ENCODE data around the gene CTNNBIP1. TPM values are rescaled to one million over a fixed set of nuclear protein-coding genes. Genes with fewer than 3 reads are reported as not detected.
A peak's percentile ranks its signal among the peaks of the same experiment; 100 is the strongest.

CTNNBIP1 gene
- total RNA-seq, 1 donor from 2014 or later = 48.7 TPM

DNA sequence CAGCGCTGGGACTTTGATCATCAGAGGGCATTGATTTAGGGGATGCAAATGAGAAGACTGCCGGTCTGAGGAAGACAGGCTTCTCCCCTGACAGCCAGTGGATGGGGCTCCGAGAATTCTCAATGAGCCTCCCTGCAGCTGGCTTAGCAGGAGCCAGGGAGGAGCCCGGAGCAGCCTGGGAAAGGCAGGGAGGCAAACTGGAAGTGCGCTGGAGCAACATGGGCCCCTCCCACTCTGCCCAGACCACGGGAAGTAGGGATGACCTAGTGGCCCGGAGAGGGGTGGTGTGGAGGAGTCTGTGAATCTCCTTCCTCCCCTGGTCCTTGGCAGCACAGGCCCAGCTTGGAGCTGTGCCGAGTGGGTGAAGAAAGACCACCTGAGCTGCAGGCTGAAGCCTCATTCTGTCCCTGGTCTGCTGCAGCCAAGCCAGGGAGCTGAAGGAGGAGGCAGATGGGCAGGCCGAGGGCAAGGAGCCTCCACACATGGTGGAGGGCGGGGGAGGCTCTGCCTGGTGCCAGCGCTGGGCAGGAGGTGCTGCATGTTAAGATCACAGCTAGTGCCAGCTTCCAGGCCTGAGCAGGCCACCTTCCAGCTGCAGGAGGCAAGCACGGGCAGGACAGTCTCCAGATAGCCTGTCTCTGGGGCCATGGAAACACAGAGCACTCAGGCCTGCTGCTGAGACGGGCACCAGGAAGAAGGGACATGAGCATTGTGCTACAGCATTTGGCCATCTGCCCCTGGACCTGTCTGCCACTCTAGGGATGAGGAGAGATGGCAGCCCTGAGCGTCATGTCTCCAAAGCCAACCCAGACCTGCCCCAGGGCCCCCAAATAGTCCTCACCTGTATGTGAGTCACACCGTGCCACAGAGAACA is 74.1 kb downstream of the CTNNBIP1 start:
- no peak for DNase-seq (ENCODE audit: low read depth, low spot score)

DNA sequence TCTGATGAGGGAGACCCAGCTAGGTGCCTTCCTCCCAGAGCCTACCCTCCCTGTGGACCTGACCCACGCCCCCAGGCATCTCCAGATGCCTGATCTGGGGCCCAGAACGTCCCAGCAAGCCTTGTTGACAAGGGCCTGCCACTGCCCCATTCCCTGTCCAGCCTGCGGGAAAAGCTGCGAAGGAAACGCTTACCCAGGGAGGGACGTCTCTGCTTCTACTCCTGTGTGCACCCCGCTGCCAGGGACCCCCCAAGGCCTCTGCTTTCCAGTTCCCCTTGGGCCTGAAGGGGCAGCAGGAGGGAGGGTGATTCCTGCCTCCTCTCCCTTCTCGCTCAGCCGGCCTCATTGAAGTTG is 74.7 kb downstream of the CTNNBIP1 start:
- DNase-seq (ENCODE audit: low read depth, low spot score) = no peak

DNA sequence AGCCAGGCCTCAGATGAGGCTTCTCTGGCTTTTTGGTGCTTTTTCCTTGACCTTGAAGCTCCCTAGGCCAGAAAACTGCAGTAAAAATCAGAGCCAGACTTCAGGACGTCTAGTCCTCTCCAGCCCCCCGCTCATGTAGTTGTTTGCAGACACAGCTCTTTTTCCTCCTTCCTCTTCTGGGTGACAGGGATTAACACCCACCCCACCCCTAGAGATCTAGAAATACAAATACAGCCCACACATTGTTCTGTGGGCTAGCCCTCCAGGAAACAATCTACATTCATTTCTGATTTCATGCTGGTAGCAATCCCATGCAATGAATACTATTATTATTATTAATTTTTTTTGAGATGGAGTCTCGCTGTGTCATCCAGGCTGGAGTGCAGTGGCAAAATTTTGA is 76.4 kb downstream of the CTNNBIP1 start:
- no peak for DNase-seq (ENCODE audit: low read depth, low spot score)

DNA sequence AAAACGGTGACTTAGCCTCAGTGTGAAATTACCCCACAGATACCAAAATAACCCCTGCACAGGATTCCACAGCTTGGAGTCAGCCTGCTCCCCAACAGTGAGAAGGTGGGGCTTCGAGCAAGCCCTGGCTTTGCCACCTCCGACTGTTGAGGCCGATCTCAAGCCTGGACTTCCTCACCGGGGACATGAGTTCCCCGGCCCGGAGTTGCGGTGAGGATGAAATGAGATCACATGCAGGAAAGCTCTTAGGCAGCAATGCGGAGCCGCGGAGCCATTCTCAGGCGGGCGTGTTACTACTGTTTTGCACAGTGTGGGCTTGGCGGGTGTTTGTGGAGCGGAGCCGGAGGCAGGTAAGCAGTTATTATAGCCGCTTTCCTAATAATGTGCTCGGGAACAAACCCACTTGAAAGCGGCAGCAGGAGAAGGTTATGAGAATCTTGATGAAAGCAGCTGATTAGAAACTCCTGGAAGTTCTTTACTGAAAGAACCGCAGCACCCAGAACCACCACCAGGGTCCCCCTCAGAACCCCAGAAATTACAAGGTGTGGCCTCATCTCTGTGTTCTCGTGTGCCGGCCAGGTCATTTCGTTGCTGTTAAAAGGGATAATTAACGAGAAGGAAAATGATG is 82.4 kb downstream of the CTNNBIP1 start:
- no peak for DNase-seq (ENCODE audit: low read depth, low spot score)

DNA sequence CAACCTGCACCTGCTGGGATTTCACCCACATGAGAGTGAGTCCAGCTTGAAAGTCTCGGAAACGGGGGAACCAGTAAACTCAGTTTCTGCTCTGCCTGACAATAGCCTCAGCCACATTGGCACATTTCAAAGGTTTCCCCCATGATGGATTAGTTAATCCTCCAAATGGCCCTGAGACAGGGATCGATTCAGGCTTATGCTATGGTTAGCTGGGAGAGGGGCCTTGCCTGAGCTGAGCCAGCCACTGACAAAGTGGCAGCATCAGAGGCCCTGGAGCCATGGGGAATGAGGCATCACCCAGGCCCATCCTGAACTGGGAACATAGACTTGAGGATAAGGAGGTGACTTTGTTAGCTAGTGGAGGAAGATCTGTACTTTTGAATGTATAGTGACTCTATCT is 83.5 kb downstream of the CTNNBIP1 start:
- DNase-seq (ENCODE audit: low read depth, low spot score) = no peak

DNA sequence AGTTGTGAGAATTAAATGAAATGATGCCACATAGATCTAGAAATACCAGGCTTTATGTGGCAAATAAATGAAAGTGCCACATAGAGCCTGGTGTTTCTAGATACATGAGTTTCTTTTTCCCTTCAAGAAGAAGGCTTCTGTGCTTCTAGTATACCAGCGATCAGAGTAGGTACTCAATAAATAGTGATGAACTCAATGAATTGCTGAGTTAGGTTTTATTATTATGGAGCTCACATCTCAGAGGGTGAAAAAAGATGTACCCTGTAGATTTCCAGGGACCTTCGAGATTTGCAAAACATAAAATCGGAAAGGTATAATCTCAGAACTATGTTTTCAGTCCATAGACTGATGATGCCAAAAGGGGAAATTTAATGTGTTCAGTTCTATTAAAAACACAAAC is 84.0 kb downstream of the CTNNBIP1 start:
- DNase-seq (ENCODE audit: low read depth, low spot score) = no peak

DNA sequence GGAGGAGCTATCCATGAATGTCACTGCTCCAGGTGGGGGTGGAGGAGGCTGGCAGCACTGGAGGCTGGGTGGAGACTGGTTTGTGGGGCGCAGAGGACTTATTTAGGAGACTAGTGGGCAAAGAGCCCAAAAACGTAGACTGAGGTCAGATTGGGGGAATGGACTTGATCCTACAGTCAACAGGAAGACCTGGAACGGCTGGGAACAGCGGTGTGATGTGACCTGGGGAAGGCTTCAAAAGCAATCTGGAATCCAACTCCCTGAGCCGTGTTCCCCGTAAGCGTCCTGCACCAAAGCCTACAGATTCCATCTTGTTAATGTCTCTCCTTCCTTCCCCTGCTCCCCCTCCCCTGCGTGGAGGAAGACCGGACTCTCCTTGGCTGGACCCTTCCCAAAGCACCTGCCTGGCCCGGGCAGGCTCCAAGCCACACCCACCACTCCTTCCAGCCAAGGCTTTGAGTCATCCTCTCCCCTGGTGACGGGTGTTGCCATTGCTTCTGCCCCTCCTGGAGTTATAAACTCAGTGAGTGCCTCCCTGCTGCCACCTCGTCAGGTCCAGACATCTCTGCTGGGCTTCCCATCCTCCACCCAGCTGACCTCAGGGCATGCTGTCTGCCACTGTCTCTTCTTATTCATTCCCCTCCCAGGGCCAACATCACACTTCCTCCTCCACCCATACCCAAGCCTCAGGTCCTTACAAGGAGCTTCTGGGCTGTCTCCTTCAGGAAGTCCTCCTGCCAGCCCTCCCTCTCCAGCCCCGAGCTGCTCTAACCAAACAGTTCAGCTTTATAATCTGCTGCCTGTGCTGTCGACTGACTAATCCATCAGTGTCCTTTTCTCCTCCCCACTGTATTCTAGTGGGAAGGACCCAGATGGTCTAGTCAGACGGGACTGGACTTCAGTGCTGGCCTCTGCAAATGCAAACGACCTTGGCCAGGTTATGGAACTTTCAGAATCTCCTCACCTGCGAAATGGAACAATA is 84.7 kb downstream of the CTNNBIP1 start:
- no peak for DNase-seq (ENCODE audit: low read depth, low spot score)

DNA sequence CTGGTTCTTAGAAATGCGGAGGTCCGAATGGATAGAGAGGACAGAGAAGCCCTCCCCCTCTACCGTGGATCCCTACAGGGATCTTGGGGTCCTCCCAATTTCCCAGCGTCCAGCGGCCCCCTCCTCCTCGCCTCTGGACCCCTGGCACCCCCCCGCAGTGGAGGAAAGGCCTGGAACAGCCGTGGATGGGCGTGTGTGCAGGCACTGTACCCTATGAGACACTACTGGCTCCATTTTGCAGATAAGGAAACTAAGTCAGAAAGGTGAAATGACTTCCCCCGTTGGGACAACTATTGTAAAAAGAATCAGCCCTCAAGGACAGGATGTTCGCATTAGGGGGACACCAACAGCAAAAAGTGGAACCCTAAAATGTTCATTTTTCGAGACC is 85.4 kb downstream of the CTNNBIP1 start:
- DNase-seq (ENCODE audit: low read depth, low spot score) = no peak

DNA sequence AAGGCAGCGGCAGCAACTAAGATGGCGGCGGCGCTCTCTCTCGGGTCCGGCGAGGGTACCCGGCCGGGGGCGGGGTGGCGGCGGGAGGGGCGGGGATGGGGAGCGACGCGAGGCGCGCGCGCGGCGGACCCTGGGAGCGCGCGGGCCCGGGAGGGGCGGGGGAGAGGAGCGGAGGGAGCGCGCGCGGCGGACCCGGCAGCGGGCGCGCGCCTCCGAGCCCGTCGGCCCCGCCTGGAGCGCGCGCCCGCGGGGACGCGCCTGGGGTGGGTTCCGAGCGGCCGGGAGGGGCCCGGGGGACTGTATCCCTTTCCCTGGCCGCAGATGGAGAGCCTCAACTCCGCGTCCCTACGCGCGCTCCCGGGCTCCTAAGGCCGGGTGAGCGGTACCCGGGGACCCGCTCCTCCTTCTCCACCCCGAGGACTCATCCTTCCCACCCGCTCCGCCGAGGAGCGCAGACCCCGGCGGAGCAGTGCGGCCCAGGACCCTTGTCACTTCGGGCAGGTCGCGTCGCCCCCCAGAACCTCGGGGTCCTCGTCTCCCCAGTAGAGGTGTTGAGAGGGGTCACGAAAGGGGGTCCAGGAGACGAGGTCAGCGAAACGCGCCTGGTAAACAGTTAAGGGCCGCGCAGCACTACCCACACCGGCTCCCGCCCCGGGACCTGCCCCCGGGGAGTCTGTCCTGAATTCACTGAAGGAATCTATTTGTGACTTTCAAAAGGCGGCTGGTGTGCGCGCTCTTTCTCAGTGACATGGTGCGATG is 85.9 kb downstream of the CTNNBIP1 start, which contains the start of gene CLSTN1:
TSS of gene CLSTN1 (minus strand) at position 23 of the 759 bp plus-strand sequence. CDS start 232 bp downstream, outside the sequence.
- peak; percentile 46 for DNase-seq (ENCODE audit: low read depth, low spot score)

DNA sequence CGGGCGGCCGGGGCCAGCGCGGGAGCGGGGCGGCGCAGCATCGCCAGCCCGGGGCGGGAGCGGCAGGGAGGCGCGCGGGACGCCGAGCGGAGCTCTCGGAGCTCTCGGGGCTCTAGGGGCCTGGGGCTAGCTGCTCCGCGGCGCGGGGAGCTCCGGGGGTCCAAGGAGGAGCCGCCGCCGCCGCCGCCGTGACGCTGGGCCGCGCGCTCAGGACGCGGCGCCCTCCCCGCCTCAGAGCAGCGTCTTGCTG is 86.5 kb downstream of the CTNNBIP1 start:
- DNase-seq (ENCODE audit: low read depth, low spot score) = no peak

DNA sequence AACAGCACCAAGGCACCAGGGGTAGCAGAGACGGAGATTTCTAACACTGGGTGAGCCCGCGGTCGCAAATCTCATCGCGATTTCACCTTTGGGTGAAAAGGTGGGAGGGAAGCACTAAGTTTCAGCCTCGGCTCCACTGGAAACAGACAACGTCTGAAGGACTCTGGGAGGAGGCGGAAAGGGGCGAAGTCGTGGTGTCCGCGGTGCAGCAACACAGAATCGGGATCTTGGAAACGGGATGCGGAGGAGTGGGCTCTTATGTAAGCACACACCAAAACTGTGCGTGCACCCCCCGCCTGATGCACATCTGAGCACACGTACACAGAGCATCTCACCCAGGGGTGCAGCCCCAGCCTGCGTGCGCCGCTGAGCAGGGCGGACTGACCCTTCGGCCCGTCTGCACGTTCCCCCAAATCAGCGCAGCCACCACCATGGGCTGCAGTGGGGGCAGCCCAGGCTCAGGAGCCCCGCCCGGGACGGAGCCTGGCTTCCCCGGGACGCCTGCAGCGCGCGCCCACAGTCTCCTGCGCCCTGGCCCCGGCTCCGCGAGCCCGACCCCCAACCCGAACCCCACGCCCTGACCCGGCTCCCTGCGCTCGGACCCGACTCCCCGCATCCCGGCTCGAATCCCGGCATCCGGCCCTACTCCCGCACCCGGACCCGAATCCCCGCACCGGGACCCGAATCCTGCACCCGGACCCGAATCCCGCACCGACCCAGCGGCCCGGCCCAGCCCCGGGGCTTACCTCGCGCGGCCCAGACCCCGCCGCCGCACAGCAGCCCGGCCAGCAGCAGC is 87.0 kb downstream of the CTNNBIP1 start:
- no peak for DNase-seq (ENCODE audit: low read depth, low spot score)

DNA sequence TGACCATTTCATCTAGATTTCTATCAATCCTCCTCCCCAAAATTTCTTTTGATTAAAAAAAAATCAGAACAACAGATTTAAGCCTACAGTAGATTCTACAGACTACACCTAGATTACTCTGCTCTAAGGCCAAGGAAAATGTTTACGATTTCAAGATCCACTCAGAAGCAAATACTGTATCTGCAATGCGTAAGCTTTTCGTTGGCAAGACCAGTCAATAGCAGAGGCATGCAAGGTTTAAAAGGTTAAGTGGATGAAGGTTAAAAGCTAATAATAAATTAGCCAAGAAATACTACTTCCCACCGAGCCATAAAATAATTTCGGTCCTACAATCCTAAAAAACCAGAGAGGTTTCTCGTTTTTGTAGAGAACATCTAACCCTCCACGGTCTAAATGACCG is 87.6 kb downstream of the CTNNBIP1 start:
- no peak for DNase-seq (ENCODE audit: low read depth, low spot score)

DNA sequence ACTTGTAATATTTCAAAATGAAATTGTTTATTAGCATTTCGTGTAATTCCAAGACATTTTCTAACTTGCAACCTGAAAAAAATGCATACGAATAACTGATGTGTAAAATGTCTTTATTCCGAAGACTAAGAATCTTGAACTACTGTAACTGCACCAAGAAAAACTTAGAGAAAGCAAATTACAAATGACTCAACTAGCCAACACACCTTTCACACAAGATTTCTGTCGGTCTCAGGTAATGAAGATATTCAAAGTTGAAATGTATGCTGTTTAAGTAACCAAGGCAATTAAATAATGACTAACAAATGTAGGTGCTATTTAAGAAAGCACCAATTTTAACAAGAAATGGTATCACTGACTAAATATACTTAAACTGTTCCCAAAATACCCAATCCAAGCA is 88.4 kb downstream of the CTNNBIP1 start:
- no peak for DNase-seq (ENCODE audit: low read depth, low spot score)

DNA sequence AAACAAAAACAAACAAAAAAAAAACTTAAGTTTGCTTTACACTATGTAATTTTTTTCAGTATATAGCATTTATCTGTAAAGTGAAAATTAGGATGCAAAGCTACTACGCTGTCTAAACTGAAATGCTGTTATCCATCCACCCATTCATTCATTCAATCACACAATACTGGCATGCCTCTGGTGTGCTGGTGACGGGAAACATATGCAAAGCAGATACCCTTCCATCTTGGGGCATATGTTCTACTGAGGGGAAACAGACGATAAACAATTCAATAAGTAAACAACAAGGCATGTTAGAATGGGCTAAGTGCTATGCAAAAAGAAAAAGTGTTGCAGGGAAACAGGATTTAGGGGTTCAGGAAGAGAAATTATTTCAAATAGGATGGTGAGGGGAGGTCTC is 89.5 kb downstream of the CTNNBIP1 start:
- DNase-seq (ENCODE audit: low read depth, low spot score) = no peak

DNA sequence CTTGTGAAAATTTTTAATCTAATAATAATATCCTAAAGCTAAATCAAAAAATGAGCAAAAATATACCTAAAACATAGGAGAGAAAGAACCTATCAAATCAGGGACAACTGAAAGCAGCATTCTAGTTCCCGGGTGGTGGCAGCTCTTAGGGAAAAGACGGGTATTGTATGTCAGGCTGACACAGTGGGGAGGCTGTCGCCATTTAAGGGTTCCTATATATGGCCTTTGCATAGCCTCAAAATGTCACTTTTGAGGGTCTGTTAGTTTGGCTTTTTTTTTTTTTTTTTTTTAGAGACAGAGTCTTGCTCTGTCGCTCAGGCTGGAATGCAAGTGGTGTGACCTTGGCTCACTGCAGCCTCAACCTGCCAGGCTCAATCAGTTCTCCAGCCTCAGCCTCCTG is 92.3 kb downstream of the CTNNBIP1 start:
- no peak for DNase-seq (ENCODE audit: low read depth, low spot score)

DNA sequence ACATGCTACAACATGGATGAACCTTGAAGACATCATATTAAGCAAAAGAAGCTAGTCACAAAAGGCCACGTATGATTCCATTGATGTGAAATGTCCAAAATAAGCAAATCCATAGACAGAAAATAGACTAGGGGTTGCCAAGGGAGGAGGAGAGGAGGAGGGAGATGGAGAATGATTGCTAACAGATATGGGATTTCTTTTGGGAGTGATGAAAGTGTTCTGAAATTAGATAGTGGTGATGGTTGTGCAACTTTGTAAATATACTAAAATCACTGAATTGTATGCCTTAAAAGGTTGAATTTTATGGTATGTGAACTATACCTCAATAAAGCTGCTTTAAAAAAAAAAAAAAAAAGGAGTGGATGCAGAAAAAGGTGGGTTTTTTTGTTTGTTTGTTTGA is 93.9 kb downstream of the CTNNBIP1 start:
- no peak for DNase-seq (ENCODE audit: low read depth, low spot score)

DNA sequence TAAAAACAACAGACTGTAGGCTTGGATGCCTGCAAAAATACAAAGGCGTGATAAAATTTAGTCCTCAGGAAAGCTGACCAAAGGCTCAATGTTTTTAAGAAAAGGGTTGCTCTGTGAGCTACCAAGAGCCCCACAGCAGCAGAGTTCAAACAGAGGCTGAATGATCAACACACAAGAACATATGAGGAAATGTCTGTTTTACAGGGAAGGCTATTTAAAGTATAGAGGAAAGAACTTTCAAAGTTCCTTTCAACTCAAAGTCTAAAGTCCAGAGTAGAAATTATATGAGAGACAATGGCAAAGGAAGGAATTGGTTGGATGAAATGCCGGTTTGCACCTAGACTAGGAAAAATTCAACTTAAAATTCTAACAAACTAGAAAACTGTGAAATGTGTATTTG is 94.9 kb downstream of the CTNNBIP1 start:
- no peak for DNase-seq (ENCODE audit: low read depth, low spot score)

DNA sequence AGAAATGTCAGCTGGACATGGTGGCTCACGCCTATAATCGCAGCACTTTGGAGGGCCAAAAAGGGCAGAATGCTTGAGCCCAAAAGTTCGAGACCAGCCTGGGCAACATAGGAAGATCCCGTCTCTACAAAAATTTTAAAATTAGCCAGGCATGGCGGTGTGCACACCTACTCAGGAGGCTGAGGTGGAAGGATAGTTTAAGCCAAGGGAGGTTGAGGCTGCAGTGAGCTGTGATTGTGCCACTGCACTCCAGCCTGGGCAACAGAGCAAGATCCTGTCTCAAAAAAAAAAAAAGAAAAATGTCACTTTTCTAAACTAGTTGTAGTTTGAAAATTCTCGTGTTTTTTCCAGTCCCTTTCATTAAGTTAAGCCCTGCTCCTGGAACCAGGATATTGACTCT is 95.5 kb downstream of the CTNNBIP1 start:
- no peak for DNase-seq (ENCODE audit: low read depth, low spot score)

DNA sequence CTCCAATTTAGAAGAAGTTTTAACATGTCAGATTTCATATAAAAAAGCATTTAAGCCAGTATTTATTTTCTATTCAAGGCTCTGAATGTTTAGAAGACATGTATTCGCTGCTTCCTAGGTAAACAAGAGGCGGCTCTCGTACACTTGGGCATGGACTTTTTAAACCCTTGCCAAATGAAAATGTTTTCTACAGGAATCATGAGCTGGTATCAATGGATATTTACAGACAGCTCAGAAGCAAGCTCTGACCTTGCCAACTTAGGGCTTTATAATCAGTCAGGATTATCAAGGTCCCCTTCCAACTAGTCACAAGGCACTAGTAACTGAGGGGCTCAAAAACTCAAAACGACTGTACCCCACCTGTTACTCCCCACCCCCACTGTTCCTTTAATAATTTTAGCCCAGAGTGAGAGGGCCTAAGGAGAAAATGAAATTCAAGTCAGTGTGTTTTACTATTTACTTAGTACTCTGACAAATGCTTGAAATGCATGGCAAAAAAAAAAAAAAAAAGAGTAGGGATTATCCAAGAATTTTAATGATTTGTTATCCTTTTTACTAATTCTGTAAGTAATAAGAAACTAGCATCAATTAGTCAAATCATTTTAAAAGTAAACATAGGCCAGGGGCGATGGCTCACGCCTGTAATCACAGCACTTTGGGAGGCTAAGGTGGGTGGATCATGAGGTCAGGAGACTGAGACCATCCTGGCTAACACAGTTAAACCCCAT is 98.7 kb downstream of the CTNNBIP1 start:
- no peak for DNase-seq (ENCODE audit: low read depth, low spot score)

DNA sequence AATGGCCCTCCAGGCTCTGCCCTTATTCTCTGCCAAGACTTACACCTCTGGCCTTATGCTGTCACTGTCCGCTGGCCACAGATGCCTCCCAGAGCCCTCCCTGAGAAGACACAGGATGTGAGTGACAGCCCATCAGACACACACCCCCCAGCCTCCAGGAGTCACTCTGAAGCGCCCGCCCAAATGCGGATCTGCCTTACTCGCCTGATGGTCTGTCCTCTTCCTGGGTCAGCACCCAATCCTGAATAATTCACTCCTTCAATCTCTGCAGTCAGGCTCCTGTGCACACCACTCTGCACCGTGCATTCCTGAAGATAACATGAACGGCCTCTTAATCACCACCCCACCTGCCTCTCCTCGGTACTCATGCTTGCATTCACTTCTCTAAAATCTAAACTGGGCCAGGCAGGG is 101.0 kb downstream of the CTNNBIP1 start:
- no peak for DNase-seq (ENCODE audit: low read depth, low spot score)
